HG03442 (cell line): ENCODE measurements around the gene PPP1R12B.
"Not testable (repeated sequence)": the region's sequence is repeated elsewhere in the genome, so short reads cannot be mapped to it uniquely, and the experiment has no call there.

Experiments
- ATAC-seq: cut with Tn5 transposase; IDR thresholded peaks from one replicate; pipeline ENCODE4 v1.9.1; 2021; ENCODE audit warnings: mild to moderate bottlenecking, moderate library complexity; ENCODE audit not compliant: unreplicated experiment

PPP1R12B gene

DNA sequence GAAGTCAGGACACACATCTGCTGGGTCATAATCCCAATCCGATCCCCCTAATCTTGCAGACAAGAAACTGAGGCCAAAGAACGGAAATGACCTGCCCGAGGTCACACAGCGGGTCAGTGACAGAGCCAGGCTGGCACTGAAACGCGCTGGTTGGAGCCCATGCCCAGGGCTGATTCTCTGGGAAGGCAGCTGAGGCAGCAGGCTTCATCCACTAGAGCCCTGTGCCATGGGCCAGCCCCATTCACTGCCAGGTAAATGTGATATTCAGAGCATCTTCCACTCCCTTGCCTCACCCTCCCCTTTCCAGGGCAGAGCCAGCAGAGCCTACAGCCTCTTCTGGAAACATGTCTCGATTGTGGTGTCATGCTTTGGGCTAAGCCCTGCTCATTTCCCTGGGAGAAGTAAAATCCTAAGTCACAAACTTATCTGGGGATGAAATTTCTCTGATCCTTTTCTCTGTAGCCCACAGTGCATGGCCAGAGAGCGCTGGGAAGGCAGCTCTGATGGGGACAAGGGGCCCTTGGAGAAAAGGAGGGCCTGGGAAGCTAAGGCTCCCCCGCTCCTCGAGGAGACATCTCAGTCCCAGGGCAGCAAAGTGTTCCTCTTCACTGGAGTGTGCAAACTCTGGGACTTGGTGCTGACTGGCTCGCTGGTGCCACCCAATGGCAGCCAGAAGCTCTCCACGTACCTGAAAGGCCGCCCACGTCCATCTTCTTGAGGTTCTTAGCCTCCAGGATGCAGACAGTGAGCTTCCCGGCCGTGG is 251.4 kb downstream of the PPP1R12B start:
- no peak for ATAC-seq

DNA sequence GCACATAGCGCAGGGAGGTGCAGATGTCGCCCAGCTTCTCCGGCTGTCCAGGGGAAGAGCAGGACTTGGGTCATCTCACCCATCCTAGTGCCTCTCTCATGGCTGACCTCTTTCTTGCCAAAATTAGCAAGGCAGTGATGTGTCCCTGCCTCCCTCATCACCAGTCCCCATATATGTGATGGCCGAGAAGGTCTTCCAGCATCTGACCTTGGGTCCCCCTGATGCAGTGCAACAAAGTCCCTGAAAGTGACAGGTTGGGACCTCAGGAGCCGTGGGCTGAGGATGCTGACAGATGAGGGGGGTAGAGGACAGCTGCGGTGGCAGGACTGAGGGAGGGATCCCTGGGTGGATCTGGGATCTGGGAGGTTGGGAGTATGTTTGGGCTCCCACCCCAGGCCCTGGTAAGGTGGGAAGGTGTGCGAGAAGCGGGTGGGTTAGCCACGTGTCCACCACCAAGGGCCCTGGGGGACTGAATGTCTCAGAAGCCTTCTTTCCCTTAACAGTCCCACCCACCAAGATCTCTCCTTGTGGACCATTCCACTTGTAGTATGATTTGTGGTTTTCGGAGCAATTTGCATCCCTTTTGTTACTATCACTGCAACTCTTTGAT is 252.0 kb downstream of the PPP1R12B start:
- ATAC-seq: no peak

DNA sequence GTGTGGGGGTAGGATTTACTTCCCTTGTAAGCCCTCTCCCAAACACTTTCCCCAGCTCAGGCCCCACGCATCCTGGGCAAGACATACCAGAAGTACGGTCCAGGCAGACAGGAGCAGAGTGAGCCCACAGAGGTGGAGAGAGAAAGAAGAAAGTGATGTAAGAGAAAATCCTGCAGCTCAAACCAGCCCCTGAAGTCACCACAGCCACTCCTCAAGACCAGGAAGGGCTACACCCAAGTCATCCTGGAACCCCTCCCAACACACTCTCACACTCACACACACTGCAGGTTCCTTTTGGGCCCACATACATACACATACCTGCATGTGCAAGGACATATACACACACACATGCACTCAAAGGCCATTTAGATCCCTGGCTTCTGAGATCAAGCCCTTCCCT is 254.9 kb downstream of the PPP1R12B start:
- no peak for ATAC-seq

GRCh38 chr1:202605515-202605914 is 257.0 kb downstream of the PPP1R12B start:
- no peak for ATAC-seq

DNA sequence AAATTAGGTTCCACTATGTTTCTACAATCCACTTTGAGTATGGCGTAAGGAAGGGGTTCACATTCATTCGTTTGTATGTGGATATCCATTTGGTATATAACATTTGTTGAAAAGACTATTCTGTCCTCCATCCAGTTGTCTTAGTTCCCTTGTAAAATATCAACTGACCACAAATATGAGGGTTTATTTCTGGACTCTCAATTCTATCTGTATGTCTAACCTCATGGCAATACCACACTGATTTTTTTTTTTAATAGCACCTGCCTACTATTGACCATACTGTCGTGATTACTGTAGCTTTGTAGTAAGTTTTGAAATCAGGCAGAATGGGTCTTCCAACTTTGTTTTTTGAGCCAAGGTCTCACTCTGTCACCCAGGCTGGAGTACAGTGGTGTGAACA is 263.5 kb downstream of the PPP1R12B start:
- ATAC-seq: not testable (repeated sequence)

- no peak for ATAC-seq
Measured at GRCh38 chr1:202613571-202613970, 265.1 kb downstream of the PPP1R12B start.

DNA sequence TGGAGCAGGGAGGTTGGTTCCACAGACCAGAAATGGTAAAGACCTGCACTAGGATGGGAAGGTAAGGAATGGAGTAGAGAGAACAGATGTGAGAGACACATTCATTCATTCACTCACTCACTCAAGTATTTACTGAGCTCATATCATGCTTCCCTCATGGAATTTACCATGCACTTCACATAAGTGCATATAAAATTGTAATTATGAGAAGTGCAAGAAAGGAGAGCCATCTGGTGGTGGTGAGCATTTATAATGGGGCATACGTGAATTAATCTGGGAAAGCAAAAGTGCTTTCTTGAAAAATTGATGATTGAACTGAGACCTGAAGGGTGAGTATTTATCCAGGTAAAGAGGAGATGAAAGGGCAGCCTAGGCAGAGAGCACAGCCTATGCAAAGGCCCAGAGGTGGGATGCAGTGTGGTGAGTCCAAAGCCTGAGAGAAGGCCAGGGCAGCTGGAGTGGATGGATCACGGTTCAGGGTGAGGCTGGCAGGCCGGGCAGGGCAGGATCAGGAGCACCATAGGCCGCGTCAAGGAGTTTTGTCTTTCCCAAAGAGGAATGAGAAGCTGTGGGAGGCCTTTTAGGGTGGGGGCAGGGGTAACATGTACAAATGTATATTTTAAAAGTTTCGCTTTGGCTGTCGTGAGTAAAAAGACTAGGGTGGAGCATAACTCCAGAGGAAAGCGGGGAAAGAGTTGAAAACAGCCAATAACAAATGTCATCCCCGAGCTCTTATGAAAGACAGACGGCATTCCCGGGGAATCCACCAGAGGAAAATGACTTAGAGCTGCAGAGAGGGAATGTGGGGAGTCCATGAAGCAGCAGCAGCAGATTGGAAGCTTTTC is 266.1 kb downstream of the PPP1R12B start:
- ATAC-seq: not testable (repeated sequence)

- not testable (repeated sequence) for ATAC-seq
Measured at GRCh38 chr1:202615208-202615500, 266.7 kb downstream of the PPP1R12B start.

- ATAC-seq: peak; percentile 70
Measured at GRCh38 chr1:202615501-202616354, 267.2 kb downstream of the PPP1R12B start.

DNA sequence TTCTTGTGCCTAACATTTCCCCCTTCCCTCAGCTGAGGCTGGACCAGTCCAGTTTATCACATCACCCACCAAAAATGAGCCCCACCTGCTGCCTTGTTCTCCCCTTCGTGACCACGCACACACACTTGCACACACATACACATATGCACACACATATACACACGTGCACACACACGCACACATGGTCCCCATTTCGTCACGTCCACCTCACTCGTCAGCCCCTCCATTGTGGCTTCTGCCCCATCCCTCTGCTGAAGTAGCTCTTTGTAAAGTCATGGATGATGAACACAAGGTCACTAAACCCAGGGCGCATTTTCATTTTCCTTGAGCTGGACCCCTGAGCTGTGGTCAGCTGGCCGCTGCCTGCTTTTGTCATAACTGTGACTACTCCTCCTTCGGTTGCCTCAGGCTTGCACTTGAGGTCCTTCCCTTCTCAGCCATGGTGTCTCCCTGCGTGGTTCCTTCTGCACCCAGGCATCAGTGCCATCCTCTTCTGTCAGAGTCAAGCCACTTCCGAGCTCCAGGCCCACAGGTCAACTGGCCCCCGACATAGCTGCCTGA is 267.9 kb downstream of the PPP1R12B start:
- peak; percentile 16 for ATAC-seq

DNA sequence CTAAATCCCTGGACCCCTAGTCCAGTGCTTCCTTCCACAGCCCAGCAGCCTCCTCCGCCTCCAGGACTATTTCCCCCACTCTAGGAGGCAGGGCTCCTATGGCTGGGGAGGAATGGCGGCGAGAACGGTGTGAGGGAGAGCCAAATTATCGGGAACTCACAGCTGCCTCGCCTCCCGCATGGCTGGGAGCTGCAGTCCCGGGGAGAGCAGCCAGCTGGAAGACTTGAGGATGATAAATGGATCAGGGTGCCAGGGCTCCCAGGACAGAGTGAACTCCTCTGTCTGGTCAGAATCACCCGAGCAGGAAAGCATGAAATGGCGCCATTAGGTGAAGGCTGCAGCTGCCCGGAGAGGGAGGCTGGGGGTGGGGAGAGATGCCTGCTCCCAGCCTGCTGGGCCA is 270.5 kb downstream of the PPP1R12B start:
- not testable (repeated sequence) for ATAC-seq

GRCh38 chr1:202619505-202619904 is 271.0 kb downstream of the PPP1R12B start:
- ATAC-seq: no peak

GRCh38 chr1:202620036-202620435 is 271.5 kb downstream of the PPP1R12B start:
- not testable (repeated sequence) for ATAC-seq

DNA sequence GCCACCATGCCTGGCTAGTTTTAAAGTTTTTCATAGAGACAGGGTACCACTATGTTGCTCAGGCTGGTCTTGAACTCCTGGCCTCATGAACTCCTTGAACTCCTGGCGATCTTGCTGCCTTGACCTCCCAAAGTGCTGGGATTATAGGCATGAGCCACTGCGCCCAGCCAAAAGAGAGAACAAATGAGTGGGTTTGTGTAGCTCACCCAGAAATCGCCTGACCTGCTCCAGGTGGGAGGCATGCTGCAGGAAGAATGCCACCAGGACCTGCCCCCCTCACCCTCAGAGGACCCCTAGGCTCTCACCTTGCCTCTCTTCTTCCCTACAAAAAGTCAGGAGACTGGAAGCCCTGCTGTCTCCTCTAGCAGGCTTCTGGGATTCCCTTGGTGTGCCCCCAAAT is 272.9 kb downstream of the PPP1R12B start:
- ATAC-seq: no peak

DNA sequence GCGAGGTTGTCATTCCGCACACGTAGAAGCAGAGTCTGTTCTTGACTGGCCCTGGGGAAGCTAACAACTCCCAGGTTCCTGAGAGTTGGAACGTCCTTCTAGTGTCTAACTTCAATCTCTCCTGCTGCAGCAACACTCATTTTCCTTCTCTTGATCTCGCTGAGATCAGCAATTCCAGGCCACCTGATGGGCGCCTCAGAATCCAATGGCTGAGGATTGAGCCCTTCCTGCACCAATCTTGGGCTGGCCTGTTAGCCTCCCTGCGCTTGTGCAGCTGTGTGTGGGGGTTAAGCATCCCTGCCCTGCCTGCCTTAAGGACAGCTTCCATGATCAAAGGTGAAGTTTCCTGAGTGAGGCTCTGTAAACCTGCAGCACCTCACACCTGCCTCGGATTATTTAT is 273.9 kb downstream of the PPP1R12B start:
- no peak for ATAC-seq

DNA sequence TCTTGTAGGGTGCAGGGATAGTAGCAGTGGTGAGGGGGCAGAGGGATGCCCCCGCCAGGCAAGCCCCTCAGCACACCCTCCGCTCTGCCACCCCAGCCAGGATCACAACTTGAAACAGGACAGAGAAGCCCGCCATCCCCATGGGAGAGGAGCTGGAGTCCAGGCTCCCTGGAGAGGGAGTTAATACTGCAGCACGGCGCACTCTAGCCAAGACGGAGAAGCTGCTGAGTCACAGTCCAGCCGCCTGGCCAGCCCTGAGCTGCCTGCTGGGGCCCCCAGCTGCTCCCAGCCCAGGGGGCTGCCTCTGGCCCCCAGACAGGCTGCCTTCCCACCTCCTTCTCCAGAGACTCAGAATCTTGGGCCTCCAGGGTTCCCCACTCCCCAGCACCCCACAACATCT is 274.6 kb downstream of the PPP1R12B start:
- ATAC-seq: no peak

GRCh38 chr1:202623476-202623875 is 275.0 kb downstream of the PPP1R12B start:
- not testable (repeated sequence) for ATAC-seq

GRCh38 chr1:202624088-202624780 is 275.7 kb downstream of the PPP1R12B start:
- ATAC-seq: no peak

GRCh38 chr1:202624781-202625108 is 276.2 kb downstream of the PPP1R12B start:
- no peak for ATAC-seq
